ENCODE measurements around the gene ENTR1.

DNA sequence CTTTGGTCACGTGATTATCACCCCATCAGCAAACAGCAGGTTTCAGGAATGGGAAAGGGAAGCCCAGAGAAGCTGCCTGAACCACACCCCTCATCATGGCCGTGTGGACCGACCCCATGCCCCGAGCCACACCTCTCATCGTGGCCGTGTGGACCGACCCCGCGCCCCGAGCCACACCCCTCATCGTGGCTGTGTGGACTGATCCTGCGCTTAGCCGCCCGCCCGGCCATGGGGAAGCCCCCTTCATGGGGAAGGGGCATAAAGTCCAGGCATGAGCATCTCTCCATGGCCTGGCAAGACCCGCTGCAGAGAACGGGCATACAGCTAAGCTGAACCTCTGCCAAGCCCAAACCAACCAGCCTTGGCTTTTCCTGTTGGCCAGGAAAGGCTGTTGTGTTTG lies 16.9 kb downstream of the ENTR1 start:
- no peak for TF ChIP-seq SIN3A (IDR thresholded peaks at IDR 0.05; ENCODE audit: borderline replicate concordance, insufficient read depth, low read length)
- TF ChIP-seq TAF1 (IDR thresholded peaks at IDR 0.05; ENCODE audit: borderline replicate concordance, insufficient read depth, low read length), result no peak
- TF ChIP-seq POLR2AphosphoS5 (IDR thresholded peaks at IDR 0.05; ENCODE audit: low read depth, low read length), result no peak
- TF ChIP-seq, protein P1, sequence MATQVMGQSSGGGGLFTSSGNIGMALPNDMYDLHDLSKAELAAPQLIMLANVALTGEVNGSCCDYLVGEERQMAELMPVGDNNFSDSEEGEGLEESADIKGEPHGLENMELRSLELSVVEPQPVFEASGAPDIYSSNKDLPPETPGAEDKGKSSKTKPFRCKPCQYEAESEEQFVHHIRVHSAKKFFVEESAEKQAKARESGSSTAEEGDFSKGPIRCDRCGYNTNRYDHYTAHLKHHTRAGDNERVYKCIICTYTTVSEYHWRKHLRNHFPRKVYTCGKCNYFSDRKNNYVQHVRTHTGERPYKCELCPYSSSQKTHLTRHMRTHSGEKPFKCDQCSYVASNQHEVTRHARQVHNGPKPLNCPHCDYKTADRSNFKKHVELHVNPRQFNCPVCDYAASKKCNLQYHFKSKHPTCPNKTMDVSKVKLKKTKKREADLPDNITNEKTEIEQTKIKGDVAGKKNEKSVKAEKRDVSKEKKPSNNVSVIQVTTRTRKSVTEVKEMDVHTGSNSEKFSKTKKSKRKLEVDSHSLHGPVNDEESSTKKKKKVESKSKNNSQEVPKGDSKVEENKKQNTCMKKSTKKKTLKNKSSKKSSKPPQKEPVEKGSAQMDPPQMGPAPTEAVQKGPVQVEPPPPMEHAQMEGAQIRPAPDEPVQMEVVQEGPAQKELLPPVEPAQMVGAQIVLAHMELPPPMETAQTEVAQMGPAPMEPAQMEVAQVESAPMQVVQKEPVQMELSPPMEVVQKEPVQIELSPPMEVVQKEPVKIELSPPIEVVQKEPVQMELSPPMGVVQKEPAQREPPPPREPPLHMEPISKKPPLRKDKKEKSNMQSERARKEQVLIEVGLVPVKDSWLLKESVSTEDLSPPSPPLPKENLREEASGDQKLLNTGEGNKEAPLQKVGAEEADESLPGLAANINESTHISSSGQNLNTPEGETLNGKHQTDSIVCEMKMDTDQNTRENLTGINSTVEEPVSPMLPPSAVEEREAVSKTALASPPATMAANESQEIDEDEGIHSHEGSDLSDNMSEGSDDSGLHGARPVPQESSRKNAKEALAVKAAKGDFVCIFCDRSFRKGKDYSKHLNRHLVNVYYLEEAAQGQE (IDR thresholded peaks at IDR 0.05; ENCODE audit: insufficient read depth in 1 of 2, low read depth in 2 of 2, low read length in 2 of 2), result no peak
- TF ChIP-seq FOXP2 (optimal IDR thresholded peaks at IDR 0.05; ENCODE audit: borderline replicate concordance, extremely low read depth, extremely low read length, insufficient read depth), result no peak
